Ascending aorta (tissue), 2 donors: ENCODE results near the gene GMPPA. TPM values are rescaled to one million over a fixed set of nuclear protein-coding genes. Genes with fewer than 3 reads are reported as not detected.

Experiments used
- DNase-seq, 2 donors: peaks; one replicate each; pipeline ENCODE4 v3.0.0-alpha.2; 2019; ENCODE audit warnings: low spot score in 2 of 2
- H3K27ac ChIP-seq, 2 donors: fragments of 200-600 bp; sonication (generic); one replicate each; pipeline ENCODE4 v1.5.1; 2016 to 2017; ENCODE audit warnings: mild to moderate bottlenecking in 1 of 2
- H3K27me3 ChIP-seq: fragments of 200-600 bp; sonication (generic); one replicate; pipeline ENCODE4 v1.5.1; 2017
- H3K36me3 ChIP-seq, 2 donors: fragments of 200-600 bp; sonication (generic); one replicate each; pipeline ENCODE4 v1.5.1; 2016
- H3K4me1 ChIP-seq, 2 donors: fragments of 200-600 bp; sonication (generic); one replicate each; pipeline ENCODE4 v1.5.1; 2016 to 2017; ENCODE audit warnings: mild to moderate bottlenecking in 1 of 2
- H3K4me3 ChIP-seq, 2 donors: fragments of 200-600 bp; sonication (generic); one replicate each; pipeline ENCODE4 v1.5.1; 2016 to 2017; ENCODE audit warnings: mild to moderate bottlenecking in 1 of 2
- H3K9me3 ChIP-seq, 2 donors: fragments of 200-600 bp; sonication (generic); one replicate each; pipeline ENCODE4 v1.5.1; 2016
- CTCF ChIP-seq, 3 experiments: fragments of 200-600 bp in 2 of 3; fragments of 450-650 bp in 1 of 3; sonication (generic) in 2 of 3; IDR thresholded peaks; one replicate each; pipeline ENCODE4 v1.5.1; 2016 to 2019; ENCODE audit warnings: antibody characterized with exemption in 3 of 3, mild to moderate bottlenecking in 1 of 3, moderate library complexity in 1 of 3
- intact Hi-C: fragments of 100-400 bp; cut with DNase I; formaldehyde crosslinking; loops from one replicate; pipeline ENCODE4 v1.15.1; 2023
- total RNA-seq: library from RNA; depleted of rRNA; stranded (reverse); fragments of >200 nt; gene quantifications from one replicate; pipeline ENCODE4 v1.1.0, GENCODE V29; 2016

The GMPPA gene
- total RNA-seq, 1 donor from 2014 or later, result 11.4 TPM

GRCh38 chr2:219544567-219544966 lies 45.9 kb downstream of the GMPPA start:
- intact Hi-C loops, result loop anchor here (1.0 to 10.0 kb wide), 2 partner anchors 8 to 270 kb away; partner anchors contain the start of gene DNAJB2
- TF ChIP-seq CTCF (IDR thresholded peaks at IDR 0.05), result no peak
- H3K27ac ChIP-seq, result peak overlapping the region; percentile 92 to 95

GRCh38 chr2:219545295-219545942 lies 46.7 kb downstream of the GMPPA start:
- Histone ChIP-seq H3K27ac (no peak overlapping the region), H3K4me1 (peaks cover 8 to 24% of the 10 kb centered on the region in 2 donors), H3K36me3 (peaks cover 10 to 13% of the 10 kb centered on the region in 2 donors), H3K4me3 (no peak overlapping the region), H3K27me3 (no peaks in the 10 kb centered on the region), H3K9me3 (no peaks in the 10 kb centered on the region)
- no peak for TF ChIP-seq CTCF (IDR thresholded peaks at IDR 0.05)
- no peak for DNase-seq
- intact Hi-C loops, result loop anchor here (10.0 kb wide), 1 partner anchor 271 kb away; the partner anchor contains the start of gene DNAJB2

More at GRCh38 chr2:219544567-219544966, 45.9 kb downstream of the GMPPA start:
- Histone ChIP-seq H3K36me3 (peaks cover 19 to 21% of the 10 kb centered on the region in 2 donors), H3K27me3 (no peaks in the 10 kb centered on the region), H3K4me3 (peak overlapping the region; percentile 87 to 90), H3K4me1 (peaks cover 8 to 24% of the 10 kb centered on the region in 2 donors), H3K9me3 (no peaks in the 10 kb centered on the region)
- no peak for DNase-seq

- intact Hi-C loops, result loop anchor here (10.0 kb wide), 1 partner anchor 271 kb away; the partner anchor contains the start of gene DNAJB2
- peaks cover 6 to 7% of the 10 kb centered on the region in 2 donors for H3K36me3 ChIP-seq
- H3K9me3 ChIP-seq, result no peaks in the 10 kb centered on the region
- H3K4me3 ChIP-seq, result no peak overlapping the region
- DNase-seq, result no peak
- no peak for TF ChIP-seq CTCF (IDR thresholded peaks at IDR 0.05)
- H3K4me1 ChIP-seq, result peaks cover 8 to 24% of the 10 kb centered on the region in 2 donors
- H3K27ac ChIP-seq, result no peak overlapping the region
- no peaks in the 10 kb centered on the region for H3K27me3 ChIP-seq
Measured at GRCh38 chr2:219545943-219546352, 47.3 kb downstream of the GMPPA start.

GRCh38 chr2:219547621-219548020 lies 48.9 kb downstream of the GMPPA start:
- Histone ChIP-seq H3K9me3 (no peaks in the 10 kb centered on the region), H3K36me3 (no peaks in the 10 kb centered on the region), H3K27me3 (no peaks in the 10 kb centered on the region), H3K4me1 (peaks cover 0 to 22% of the 10 kb centered on the region in 2 donors), H3K4me3 (no peak overlapping the region), H3K27ac (no peak overlapping the region)
- TF ChIP-seq CTCF (IDR thresholded peaks at IDR 0.05), result no peak
- DNase-seq, result no peak
- intact Hi-C loops, result loop anchor here (10.0 kb wide), 1 partner anchor 273 kb away; the partner anchor contains the start of gene DNAJB2

- intact Hi-C loops, result loop anchor here (10.0 kb wide), 1 partner anchor 274 kb away; the partner anchor contains the start of gene DNAJB2
- H3K27ac ChIP-seq, result no peak overlapping the region
- H3K4me3 ChIP-seq, result no peak overlapping the region
- no peak for DNase-seq
- H3K36me3 ChIP-seq, result no peaks in the 10 kb centered on the region
- no peak for TF ChIP-seq CTCF (IDR thresholded peaks at IDR 0.05)
- no peaks in the 10 kb centered on the region for H3K9me3 ChIP-seq
- H3K4me1 ChIP-seq, result peaks cover 6 to 26% of the 10 kb centered on the region in 2 donors
- no peaks in the 10 kb centered on the region for H3K27me3 ChIP-seq
Measured at GRCh38 chr2:219548990-219549389, 50.3 kb downstream of the GMPPA start.
